HG03571 (cell line): ENCODE results near the gene SLC46A1.

Source experiments
- ATAC-seq: cut with Tn5 transposase; IDR thresholded peaks from one replicate; pipeline ENCODE4 v1.9.1; 2021; ENCODE audit not compliant: unreplicated experiment

The SLC46A1 gene

DNA sequence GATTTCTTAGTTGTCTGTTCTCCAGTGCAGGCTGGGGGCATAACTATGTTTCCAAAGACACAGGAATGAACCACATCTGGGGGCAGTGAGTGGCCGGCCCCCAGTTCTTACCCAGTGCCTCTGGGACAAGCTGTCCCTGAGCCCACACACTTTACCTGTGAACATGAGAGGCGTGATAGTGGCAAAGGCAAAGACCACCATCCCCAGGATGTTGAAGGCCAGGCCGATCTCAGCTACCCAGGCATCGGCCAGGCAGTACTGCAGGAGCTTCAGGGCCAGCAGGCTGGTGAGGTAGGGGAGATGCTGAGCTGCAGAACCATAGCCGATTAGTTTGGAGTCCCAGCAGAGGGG, 1.6 kb downstream of the SLC46A1 start:
- ATAC-seq: no peak

DNA sequence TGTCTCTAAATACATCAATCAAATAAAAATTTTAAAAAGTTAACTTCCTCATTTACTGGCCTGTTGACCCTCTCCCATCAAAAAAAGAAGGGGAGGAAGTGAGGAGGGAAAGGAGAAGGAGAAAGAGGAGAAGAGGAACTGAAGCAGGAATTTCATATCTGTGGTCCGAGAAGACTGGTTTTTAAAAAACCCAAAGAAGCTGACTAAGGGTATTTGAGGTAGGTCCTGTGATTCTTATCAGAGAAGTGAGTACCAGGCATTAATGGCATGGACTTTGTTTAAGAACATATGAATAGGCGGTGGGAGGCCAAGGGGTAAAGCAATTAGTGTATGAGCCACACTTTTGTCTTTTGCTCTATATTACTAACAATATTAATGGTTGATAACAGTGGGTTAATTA, 2.0 kb downstream of the SLC46A1 start:
- no peak for ATAC-seq

DNA sequence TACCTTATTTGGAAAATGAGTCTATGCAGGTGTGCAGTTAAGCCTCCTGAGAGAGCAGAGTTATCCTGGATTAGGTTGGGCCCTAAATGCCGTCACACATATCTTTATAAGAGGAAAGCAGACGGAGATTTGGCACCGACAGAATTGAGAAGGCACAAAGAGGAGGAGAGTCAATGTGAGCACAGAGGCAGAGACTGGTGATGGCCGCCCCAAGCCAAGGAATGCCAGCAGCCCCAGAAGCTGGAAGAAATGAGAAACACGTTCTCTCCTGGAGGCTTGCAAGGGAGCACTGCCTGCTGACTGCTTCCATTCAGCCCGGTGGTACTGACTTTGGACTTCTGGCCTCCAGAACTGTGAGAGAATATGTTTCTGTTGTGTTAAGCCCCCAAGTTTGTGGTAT, 3.2 kb downstream of the SLC46A1 start:
- no peak for ATAC-seq

DNA sequence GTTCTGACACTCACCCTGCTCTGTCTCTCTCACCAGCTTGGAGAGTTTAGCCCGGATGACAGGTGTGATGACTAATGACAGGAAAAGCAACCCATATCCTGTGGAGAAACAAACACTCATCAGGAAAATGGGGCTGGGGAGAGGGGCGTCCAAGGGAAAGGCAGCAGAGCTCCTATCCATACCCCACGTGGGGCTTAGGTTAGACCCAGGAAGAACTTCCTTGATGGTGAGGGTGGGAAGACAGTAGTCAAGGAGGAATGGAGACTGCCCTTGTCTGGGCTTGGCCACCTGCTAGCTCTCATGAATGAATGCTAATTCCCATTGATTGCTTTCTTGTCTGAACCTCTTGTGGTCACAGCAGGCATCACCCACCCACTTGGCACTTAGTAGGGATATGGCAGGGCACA, 3.8 kb downstream of the SLC46A1 start:
- no peak for ATAC-seq

DNA sequence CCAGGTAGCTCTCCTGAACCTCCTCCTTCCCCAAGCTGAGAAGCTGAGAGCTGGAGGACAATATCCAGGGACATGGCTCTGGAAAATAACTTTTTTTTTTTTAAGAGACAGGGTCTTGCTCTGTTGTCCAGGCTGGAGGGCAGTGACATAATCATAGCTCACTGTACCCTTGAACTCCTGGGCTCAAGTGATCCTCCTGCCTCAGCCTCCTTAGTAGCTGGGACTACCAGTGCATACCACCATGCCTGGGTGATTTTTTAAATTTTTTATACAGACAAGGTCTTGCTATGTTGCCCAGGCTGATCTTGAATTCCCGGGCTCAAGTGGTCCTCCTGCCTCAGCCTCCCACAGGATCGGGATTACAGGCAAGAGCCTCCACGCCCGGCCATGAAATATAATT, 6.2 kb downstream of the SLC46A1 start:
- ATAC-seq: no peak

DNA sequence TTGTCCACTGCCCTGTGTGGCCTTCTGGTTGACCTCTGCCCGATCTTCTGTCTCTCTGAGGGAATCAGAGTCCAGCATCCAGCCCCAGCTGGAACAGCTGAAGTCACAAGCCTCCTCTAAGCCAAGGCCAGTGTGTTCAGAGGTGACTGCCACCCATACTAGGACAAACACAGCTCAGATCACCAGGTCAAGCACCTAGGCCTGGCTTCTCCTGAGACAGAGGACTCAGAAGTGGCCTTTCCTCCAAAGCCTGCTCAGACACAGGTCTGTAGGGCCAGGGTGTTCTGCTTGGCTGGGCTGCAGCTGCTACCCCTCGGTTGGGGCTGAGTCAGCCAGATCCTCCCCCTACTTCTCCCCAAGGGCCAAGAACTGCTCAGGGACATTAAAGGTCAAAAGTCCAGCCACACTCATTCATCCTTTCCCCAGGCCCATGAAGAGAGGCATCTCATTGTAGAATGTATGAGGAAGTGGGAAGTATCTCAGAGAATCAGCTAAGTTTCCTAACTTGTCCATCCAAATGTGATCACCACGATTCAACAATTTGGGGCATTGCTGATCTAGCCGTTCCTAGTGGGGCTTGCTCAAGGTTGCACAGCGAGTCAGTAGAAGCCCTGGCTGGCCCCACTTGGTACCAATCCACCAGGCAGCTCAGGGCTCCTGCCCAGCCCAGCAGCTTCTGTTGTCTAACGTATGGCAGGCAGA, 7.6 kb downstream of the SLC46A1 start:
- no peak for ATAC-seq

DNA sequence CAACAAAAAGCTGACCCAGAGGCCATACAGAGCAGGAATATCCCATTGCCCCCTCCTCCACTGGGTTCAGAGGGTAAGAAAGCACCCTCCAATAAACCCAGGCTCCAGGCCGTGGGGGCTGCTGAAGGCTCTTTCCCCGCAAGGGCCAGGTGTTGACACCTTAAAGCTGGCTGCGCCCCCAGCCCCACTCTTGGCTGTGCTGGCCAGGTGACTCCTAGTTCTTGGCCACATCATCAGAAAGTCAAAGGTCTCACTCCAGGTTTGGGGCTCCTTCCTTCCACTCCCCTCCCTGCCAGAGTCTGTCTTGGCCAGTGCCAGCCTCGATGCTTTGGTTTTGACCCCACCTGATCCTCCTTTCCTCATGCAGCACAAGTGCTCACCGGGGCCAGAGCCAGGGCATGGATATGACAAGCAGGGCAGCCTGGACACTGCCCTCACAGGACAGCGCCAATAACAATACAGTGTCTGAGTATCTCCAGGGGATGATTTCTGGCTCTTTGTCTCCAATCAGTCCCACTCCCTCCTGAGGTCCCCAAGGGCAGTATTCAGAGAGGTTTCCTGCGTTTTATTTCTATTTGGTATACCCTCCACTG, 8.2 kb downstream of the SLC46A1 start:
- no peak for ATAC-seq

DNA sequence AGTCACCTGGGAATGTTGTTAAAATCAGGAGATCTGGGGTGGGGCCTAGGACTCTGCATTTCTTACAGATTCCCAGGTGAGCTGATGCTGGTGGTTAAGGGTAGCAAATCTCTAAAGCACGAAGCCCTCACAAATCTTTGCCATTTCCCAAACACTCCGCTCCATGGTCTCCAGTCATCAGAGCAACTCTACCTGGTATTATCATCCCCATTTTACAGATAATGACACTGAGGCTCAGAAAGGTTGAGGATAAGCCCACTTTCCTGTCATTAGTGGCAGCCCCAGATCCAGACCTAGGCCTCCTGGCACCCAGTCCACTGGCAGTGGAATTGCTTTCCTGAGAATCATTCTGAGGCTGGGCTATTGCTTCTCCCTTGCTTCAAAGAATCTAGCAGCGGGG, 8.7 kb downstream of the SLC46A1 start:
- ATAC-seq: no peak

DNA sequence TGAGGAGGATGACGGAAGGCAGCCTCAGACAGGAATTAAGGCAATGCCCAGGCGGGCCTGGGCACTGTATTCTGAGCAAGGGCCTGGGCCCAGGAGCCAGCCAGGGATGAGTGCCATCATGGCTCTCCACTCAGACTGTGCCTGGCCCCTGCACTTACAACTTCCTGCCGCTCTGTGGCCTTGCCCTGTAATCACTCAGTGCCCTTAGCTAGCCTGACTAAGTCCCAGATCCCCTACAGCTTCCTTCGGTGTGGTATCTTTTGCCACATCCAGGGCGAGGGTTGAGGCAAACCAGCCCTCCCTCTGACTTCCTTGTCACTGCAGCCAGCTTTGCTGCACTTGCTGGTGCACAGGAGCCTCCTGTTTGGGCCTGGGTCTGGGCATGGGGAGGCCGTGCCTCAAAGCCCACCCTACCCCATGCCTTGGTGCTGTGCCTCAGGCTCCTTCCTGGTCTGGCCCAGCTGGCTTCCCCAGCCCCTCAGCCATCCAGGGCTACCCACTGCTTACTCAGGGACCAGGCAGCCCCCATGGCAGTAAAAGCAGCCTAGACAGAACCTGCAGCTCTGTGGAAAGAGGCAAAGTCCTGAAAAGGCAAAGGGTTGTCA, 9.3 kb downstream of the SLC46A1 start:
- no peak for ATAC-seq

DNA sequence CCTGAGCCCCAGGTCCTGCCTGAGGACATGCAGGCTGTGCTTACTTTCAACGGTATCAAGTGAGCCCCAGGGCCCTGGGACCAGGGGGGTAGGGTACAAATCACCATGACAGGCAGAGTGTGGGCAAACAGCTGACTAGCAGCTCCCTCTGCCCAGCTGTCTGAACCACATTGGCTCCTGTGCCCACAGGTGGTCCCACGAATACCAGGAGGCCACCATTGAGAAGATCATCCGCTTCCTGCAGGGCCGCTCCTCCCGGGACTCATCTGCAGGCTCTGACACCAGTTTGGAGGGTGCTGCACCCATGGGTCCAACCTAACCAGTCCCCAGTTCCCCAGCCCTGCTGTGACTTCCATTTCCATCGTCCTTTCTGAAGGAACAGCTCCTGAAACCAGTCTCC, 10.0 kb downstream of the SLC46A1 start:
- no peak for ATAC-seq

DNA sequence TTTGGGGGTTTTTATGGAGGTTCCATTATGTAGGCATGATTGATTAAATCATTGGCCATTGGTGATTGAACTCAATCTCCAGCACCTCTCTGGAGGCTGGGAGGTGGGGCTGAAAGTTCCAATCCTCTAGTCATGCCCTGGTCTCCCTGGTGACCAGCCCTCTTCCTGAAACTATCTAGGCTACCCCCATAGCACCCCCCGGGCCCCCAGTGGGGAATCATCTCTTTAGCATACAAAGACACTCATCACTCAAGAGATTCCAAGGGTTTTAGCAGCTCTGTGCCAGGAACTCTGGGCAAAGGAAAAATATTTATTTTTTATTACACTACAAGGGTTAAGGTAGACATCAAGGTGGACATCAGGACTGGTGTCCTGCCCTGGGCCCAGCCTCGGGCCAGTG, 10.6 kb downstream of the SLC46A1 start:
- ATAC-seq: no peak

DNA sequence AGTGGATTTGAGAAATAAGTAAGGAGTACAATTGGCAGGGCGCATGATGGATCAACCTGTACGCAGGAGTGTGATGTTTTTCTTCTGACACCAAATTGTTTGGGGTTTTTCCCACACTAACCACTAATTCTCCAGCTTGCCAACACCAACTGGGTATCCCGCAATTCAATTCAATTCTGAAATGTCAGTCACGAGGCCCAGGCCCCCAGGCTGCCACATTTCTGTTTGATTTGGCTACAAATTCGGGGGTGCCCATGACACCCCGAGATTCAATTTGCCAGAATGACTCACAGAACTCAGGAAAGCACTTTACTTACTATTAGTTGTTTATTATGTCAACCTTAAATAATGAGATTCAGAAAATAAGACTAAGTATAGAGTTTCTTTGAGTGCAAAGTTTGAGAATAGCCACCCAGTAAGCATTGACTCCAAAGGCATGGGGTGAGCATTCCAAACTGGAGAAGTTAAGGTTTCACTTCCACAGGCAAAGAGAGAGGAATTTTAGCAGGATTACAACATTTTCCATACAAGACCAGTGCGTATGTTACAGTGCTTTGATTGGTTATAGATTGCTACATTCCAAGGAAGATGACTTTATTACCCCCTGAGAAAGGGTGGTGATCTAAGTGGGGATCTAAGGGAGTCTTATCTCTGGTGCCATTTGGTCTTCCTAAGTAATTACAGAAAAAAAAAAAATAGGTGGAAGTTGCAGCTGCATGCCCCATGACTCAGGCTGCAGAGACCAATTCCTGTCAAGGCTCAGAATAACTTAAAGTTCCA, 11.5 kb downstream of the SLC46A1 start:
- no peak for ATAC-seq

DNA sequence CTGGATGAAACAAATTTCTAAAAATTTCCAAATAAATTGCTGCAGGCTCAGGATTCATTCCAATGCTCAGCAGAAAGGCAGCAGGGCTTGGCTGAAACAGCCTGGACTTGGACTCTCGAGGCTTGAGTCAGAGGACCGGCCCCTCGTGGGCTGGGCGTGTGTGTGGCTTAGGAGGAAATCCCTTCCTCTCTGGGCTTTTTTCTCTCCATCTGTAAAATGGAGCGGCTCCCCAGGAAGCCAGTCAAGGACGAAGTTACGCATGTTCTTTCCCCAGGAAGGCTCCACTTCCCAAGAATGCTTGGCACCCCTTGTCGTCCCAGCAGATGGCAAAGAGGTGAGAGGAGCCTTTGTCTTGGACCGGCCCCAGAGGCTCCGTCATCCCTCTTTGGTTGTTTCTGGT, 13.5 kb downstream of the SLC46A1 start:
- ATAC-seq: no peak

DNA sequence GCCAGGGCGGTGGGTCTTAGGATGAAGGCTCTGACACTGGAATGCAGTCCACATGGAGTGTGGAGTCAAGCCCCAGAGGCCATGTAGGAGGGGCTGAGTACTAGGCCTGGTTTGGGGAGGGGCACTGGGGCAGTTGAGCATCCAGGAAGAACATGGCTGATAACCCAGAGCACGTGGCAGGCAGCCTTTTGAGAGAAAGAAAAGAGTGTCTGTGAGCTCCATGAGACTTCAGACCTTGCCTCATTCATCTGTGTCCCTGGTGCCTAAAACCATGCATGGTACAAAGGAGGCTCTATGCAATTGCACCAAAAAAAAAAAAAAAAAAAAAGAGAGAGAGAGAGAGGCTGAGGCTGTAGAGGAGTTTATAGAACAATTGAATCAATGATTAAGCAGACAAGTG, 14.6 kb downstream of the SLC46A1 start:
- ATAC-seq: no peak

DNA sequence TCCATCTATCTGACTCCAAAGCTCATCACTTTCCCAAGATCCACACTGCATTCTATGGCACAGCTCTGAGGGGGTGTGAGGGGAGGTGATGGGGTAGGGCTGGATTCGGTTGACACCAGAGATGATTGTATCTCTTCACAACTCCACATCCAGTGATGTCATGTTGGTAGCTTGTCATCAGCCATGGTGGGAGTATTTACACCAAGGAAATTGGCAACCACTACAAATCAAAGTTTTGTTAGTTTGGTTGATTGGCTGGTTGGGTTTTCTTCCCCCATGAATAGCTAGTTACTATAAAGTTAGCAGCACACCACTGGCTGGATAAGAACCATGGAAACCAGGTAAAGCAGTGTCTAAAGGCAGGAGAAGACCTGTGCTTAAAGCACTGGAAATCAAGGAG, 15.0 kb downstream of the SLC46A1 start:
- ATAC-seq: no peak

DNA sequence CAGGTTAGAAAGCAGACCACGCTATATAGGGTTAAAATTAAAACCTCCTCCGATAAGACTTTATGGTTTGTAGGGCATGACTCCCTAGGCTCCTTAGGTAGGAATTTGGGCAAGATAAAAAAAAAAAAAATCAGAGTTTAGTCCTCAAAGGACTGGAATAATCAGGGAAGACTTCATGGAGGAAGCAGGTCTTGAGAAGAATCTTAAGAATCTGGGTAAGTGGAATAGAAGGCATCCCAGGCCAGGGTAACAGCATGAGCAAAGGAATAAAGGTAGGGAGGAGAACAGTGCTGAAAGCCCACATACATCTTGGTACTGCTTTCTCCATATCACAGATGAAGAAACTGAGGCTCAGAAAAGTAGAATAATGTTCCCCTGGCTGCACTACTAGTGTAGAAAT, 15.4 kb downstream of the SLC46A1 start:
- ATAC-seq: no peak

DNA sequence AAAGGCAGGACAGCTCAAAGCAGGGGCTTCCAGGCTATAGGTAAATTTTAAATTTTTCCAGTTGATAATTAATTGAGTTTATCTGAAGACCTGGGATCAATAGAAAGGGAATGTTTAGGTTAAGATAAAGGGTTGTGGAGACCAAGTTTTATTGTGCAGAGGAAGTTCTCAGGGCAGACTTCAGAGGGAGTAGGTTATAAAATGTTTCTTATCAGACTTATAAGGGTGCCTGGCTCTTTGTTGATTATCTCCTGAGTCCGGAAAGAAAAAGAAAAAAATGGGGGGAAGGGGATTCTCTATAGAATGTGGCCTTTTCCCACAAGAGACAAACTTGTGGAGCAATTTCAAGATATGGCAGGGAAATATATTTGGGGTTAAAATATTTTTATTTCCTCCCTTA, 15.9 kb downstream of the SLC46A1 start:
- ATAC-seq: no peak

DNA sequence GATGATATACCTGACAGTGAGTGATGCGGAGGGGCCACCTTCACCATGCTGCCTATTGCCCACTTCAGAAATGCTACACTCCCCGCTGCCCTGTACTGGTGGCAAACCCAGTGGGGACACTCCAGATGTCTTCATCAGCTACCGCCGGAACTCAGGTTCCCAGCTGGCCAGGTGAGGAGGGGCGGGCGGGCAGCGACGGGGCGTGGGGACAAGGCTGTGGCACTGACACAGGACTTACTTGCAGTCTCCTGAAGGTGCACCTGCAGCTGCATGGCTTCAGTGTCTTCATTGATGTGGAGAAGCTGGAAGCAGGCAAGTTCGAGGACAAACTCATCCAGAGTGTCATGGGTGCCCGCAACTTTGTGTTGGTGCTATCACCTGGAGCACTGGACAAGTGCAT, 17.9 kb downstream of the SLC46A1 start:
- ATAC-seq: no peak

DNA sequence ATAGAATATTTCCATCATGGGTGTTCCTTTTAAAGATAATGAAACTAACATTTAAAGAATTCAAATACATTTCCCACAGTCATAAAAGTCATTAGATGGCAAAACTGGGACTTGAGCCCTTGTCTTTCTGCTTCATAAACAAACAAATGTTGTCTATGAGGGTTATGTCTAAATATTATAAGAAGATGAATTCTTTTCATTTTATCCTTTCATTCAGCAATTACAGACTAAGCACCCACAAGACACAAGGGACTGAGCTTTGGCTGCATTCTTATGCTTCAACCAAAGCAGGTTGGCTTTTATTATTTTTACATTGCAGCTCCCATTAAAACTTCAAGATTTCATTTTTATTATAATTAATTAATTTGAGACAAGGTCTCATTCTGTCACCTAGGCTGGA, 19.6 kb downstream of the SLC46A1 start:
- ATAC-seq: no peak

DNA sequence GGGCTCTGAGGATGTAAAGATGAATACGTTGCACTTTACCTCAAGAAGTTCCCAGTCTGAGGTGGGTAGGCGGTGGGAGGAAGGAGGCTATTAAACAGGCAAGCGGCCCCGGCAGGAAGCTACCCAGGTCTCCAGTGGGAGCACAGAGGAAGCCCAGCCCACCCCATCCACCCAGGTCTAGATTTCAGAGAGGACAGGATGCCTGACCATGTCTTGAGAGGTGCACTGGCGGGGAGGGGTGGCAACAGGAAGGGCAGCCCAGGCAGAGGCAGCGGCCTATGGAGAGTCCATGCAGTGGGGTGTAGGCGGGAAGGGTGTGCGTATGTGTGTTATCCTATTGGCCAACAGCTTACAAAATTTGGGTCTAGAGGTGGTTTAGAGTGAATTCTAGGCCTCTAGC, 20.6 kb downstream of the SLC46A1 start:
- no peak for ATAC-seq

DNA sequence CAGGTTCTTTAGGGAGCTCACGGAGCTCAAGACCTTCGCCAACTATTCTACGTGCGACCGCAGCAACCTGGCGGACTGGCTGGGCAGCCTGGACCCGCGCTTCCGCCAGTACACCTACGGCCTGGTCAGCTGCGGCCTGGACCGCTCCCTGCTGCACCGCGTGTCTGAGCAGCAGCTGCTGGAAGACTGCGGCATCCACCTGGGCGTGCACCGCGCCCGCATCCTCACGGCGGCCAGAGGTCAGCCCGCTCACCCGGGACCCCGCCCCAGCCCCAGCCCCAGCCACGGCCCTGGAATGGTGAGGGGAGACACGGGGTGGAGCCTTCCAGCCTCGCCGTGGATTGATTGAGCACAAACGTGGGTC, 21.0 kb downstream of the SLC46A1 start:
- ATAC-seq: no peak
